MM.1S (cell line): ENCODE data around the gene SHISA8.

ENCODE experiments used
- DNase-seq: peaks from one replicate; pipeline ENCODE4 v3.0.0-alpha.2; 2015
- H2AFZ ChIP-seq: fragments of 300-600 bp; sonication (generic); 2 replicates; pipeline ENCODE4 v1.6.0; 2016; ENCODE audit warnings: antibody characterized with exemption, low read length
- H3F3A ChIP-seq: fragments of 300-600 bp; sonication (generic); 2 replicates; pipeline ENCODE4 v1.6.1; 2016; ENCODE audit warnings: mild to moderate bottlenecking, antibody characterized with exemption, low read length, moderate library complexity, mixed read lengths; ENCODE audit not compliant: insufficient read depth
- H3K27ac ChIP-seq: fragments of 300-600 bp; sonication (generic); 2 replicates; pipeline ENCODE4 v1.5.1; 2016; ENCODE audit warnings: mild to moderate bottlenecking, low read length
- H3K27me3 ChIP-seq: fragments of 300-600 bp; sonication (generic); replicated peaks from 2 replicates; pipeline ENCODE4 v1.6.0; 2016; ENCODE audit warnings: low read length; ENCODE audit not compliant: insufficient read depth
- H3K36me3 ChIP-seq: fragments of 300-600 bp; sonication (generic); replicated peaks from 2 replicates; pipeline ENCODE4 v1.6.1; 2016; ENCODE audit warnings: mild to moderate bottlenecking, low read length, mixed read lengths; ENCODE audit not compliant: insufficient read depth
- H3K4me1 ChIP-seq: fragments of 300-600 bp; sonication (generic); 2 replicates; pipeline ENCODE4 v1.6.1; 2016; ENCODE audit warnings: low read length, mixed read lengths
- H3K4me2 ChIP-seq: fragments of 300-600 bp; sonication (generic); 2 replicates; pipeline ENCODE4 v1.6.0; 2016; ENCODE audit warnings: low read depth, low read length
- H3K4me3 ChIP-seq: fragments of 300-600 bp; sonication (generic); 2 replicates; pipeline ENCODE4 v1.5.1; 2016; ENCODE audit warnings: low read length, mixed read lengths
- H3K79me2 ChIP-seq: fragments of 300-600 bp; sonication (generic); 2 replicates; pipeline ENCODE4 v1.6.1; 2016; ENCODE audit warnings: mixed run types, low read length, mixed read lengths
- H3K9ac ChIP-seq: fragments of 300-600 bp; sonication (generic); 2 replicates; pipeline ENCODE4 v1.6.1; 2016; ENCODE audit warnings: low read length, mixed read lengths
- H3K9me2 ChIP-seq: fragments of 300-600 bp; sonication (generic); replicated peaks from 2 replicates; pipeline ENCODE4 v1.6.1; 2016; ENCODE audit warnings: mild to moderate bottlenecking, low read length, mixed read lengths; ENCODE audit not compliant: insufficient read depth
- H3K9me3 ChIP-seq: fragments of 300-600 bp; sonication (generic); replicated peaks from 2 replicates; pipeline ENCODE4 v1.6.1; 2016; ENCODE audit warnings: mild to moderate bottlenecking, low read length, mixed read lengths; ENCODE audit not compliant: insufficient read depth
- H4K20me1 ChIP-seq: fragments of 300-600 bp; sonication (generic); 2 replicates; pipeline ENCODE4 v1.6.1; 2016; ENCODE audit warnings: mild to moderate bottlenecking, low read length, moderate library complexity, mixed read lengths; ENCODE audit not compliant: insufficient read depth
- EZH2 ChIP-seq: fragments of 300-600 bp; sonication (generic); optimal IDR thresholded peaks from 2 replicates; pipeline ENCODE3; 2017; ENCODE audit warnings: low read depth, mild to moderate bottlenecking, antibody characterized with exemption, low read length, mixed read lengths
- EZH2phosphoT487 ChIP-seq: fragments of 300-600 bp; sonication (generic); IDR thresholded peaks from 2 replicates; pipeline ENCODE4 v1.6.1; 2018; ENCODE audit warnings: antibody characterized with exemption, low read length
- TF ChIP-seq, protein P1 (sequence below): fragments of 300-600 bp; sonication (generic); IDR thresholded peaks from 2 replicates; pipeline ENCODE4 v1.5.1; 2016; ENCODE audit warnings: antibody characterized with exemption, low read length, mixed read lengths

SHISA8 gene

GRCh38 chr22:41957941-41958556, 43.2 kb upstream of the SHISA8 start:
- no peak overlapping the region for H3K9ac ChIP-seq
- H3K36me3 ChIP-seq: no peaks in the 10 kb centered on the region
- H3K4me2 ChIP-seq: peak overlapping the region; percentile 74
- no peaks in the 10 kb centered on the region for H3F3A ChIP-seq
- no peaks in the 10 kb centered on the region for H4K20me1 ChIP-seq
- DNase-seq: no peak
- no peaks in the 10 kb centered on the region for H3K9me2 ChIP-seq
- peak overlapping the region; percentile 27; the same call in 1 of the 2 replicates for H3K4me3 ChIP-seq
- H3K27ac ChIP-seq: no peak overlapping the region
- H3K79me2 ChIP-seq: no peaks in the 10 kb centered on the region
- peak overlapping the region; percentile 63 for H2AFZ ChIP-seq
- H3K4me1 ChIP-seq: peaks cover 9% of the 10 kb centered on the region
- no peak for TF ChIP-seq EZH2phosphoT487
- TF ChIP-seq EZH2: no peak
- TF ChIP-seq, protein P1, sequence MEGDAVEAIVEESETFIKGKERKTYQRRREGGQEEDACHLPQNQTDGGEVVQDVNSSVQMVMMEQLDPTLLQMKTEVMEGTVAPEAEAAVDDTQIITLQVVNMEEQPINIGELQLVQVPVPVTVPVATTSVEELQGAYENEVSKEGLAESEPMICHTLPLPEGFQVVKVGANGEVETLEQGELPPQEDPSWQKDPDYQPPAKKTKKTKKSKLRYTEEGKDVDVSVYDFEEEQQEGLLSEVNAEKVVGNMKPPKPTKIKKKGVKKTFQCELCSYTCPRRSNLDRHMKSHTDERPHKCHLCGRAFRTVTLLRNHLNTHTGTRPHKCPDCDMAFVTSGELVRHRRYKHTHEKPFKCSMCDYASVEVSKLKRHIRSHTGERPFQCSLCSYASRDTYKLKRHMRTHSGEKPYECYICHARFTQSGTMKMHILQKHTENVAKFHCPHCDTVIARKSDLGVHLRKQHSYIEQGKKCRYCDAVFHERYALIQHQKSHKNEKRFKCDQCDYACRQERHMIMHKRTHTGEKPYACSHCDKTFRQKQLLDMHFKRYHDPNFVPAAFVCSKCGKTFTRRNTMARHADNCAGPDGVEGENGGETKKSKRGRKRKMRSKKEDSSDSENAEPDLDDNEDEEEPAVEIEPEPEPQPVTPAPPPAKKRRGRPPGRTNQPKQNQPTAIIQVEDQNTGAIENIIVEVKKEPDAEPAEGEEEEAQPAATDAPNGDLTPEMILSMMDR: no peak
- H3K27me3 ChIP-seq: no peaks in the 10 kb centered on the region
- no peaks in the 10 kb centered on the region for H3K9me3 ChIP-seq

DNA sequence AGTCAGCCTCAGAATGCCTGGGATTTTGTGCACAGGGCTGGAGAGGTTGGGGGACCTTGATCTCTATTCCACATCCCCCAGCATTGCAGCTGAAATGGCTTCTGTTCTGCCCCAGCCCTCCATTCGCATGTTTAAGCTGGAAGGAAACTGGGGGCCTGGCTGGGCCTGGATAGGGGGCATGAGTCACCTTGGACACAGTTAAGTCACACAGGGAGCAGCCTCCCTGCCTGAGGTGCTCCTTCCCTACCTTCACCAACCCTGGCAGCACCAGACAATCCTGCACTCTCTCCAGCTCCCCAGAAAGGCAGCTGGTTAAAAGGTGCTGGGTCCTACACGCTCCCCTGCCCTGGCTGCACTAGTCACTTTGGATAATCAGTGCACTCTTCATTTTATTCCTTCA, 37.8 kb upstream of the SHISA8 start:
- no peaks in the 10 kb centered on the region for H3K4me1 ChIP-seq
- H3F3A ChIP-seq: no peaks in the 10 kb centered on the region
- H3K79me2 ChIP-seq: no peaks in the 10 kb centered on the region
- H4K20me1 ChIP-seq: no peaks in the 10 kb centered on the region
- no peak overlapping the region for H3K4me3 ChIP-seq
- no peaks in the 10 kb centered on the region for H3K9me2 ChIP-seq
- H3K27me3 ChIP-seq: no peaks in the 10 kb centered on the region
- no peak overlapping the region for H3K27ac ChIP-seq
- no peaks in the 10 kb centered on the region for H3K36me3 ChIP-seq
- no peak overlapping the region for H3K4me2 ChIP-seq
- H2AFZ ChIP-seq: no peak overlapping the region
- H3K9ac ChIP-seq: no peak overlapping the region
- TF ChIP-seq, protein P1: no peak
- TF ChIP-seq EZH2phosphoT487 (no peak), EZH2 (no peak)
- DNase-seq: no peak
- no peaks in the 10 kb centered on the region for H3K9me3 ChIP-seq

GRCh38 chr22:41951898-41952474, 37.1 kb upstream of the SHISA8 start, which contains the start of gene SMIM45:
Gene SMIM45 (plus strand): TSS chr22:41952150.
- Histone ChIP-seq H3K27me3 (no peaks in the 10 kb centered on the region), H3K9me3 (no peaks in the 10 kb centered on the region), H3K4me1 (no peaks in the 10 kb centered on the region), H3F3A (no peaks in the 10 kb centered on the region), H2AFZ (no peak within 1 kb of the TSS), H3K27ac (no peak within 1 kb of the TSS), H3K4me2 (no peak within 1 kb of the TSS), H3K9ac (no peak within 1 kb of the TSS), H3K9me2 (no peaks in the 10 kb centered on the region), H3K4me3 (no peak within 1 kb of the TSS), H3K36me3 (no peaks in the 10 kb centered on the region), H4K20me1 (no peaks in the 10 kb centered on the region), H3K79me2 (no peaks in the 10 kb centered on the region)
- no peak for DNase-seq
- no peak for TF ChIP-seq EZH2
- no peak for TF ChIP-seq EZH2phosphoT487
- TF ChIP-seq, protein P1: no peak
